NT2/D1 (cell line): Measurements from ENCODE around the gene TMPRSS13.
"Not testable (repeated sequence)": the region's sequence is repeated elsewhere in the genome, so short reads cannot be mapped to it uniquely, and the experiment has no call there.

Experiments
- DNase-seq: peaks from one replicate; pipeline ENCODE4 v3.0.0-alpha.2; 2011; ENCODE audit warnings: low read depth, low spot score
- H3K27me3 ChIP-seq: 2 replicates; pipeline ENCODE4 v1.6.0; 2011; ENCODE audit warnings: mild to moderate bottlenecking; ENCODE audit not compliant: insufficient read length, insufficient read depth
- H3K36me3 ChIP-seq: 2 replicates; pipeline ENCODE4 v1.6.1; 2011; ENCODE audit warnings: mild to moderate bottlenecking, low read length, mixed read lengths; ENCODE audit not compliant: insufficient read depth, insufficient read length
- H3K4me1 ChIP-seq: 2 replicates; pipeline ENCODE4 v1.5.1; 2011; ENCODE audit not compliant: insufficient read depth, insufficient read length
- H3K4me3 ChIP-seq: 2 replicates; pipeline ENCODE4 v1.5.1; 2011; ENCODE audit warnings: low read depth; ENCODE audit not compliant: insufficient read length
- H3K9ac ChIP-seq: 2 replicates; pipeline ENCODE4 v1.6.0; 2011; ENCODE audit warnings: low read depth; ENCODE audit not compliant: insufficient read length
- H3K9me3 ChIP-seq: 2 replicates; pipeline ENCODE4 v1.5.1; 2011; ENCODE audit warnings: mild to moderate bottlenecking, low read length; ENCODE audit not compliant: insufficient read depth
- SUZ12 ChIP-seq: IDR thresholded peaks from 2 replicates; pipeline ENCODE4 v1.6.1; 2011; ENCODE audit not compliant: insufficient read length, insufficient read depth; ENCODE audit errors: extremely low read depth
- YY1 ChIP-seq: IDR thresholded peaks from 2 replicates; pipeline ENCODE4 v1.6.1; 2011; ENCODE audit not compliant: insufficient read length, insufficient read depth
- ZNF274 ChIP-seq: IDR thresholded peaks from 2 replicates; pipeline ENCODE4 v1.6.1; 2011; ENCODE audit warnings: mild to moderate bottlenecking, low read depth, low read length

Gene TMPRSS13

DNA sequence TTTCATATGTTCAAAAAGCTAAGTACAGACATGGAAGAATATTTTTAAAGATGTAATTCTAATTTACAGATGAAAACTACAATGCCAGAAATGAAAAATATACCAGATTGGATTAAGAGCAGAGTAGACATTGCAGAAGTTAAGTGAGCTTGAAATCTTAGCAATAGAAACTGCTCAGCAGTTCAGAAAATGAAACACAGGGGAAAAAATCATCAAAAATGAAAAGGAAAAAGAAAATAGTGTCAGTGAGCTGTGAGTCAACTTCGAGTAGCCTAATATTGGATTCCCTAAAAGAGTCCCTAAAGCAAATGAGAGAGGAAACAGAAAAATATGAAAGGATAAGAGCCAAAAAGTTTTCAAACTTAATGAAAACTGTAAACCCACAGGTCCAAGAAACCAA, 31.2 kb upstream of the TMPRSS13 start:
- H3K27me3 ChIP-seq = no peaks in the 10 kb centered on the region
- TF ChIP-seq ZNF274 (no peak), SUZ12 (no peak), YY1 (no peak)
- no peaks in the 10 kb centered on the region for H3K36me3 ChIP-seq
- H3K9me3 ChIP-seq = no peaks in the 10 kb centered on the region
- H3K9ac ChIP-seq = no peak overlapping the region
- DNase-seq = no peak
- H3K4me1 ChIP-seq = no peaks in the 10 kb centered on the region
- H3K4me3 ChIP-seq = no peak overlapping the region

GRCh38 chr11:117959438-117960149, 30.4 kb upstream of the TMPRSS13 start:
- no peaks in the 10 kb centered on the region for H3K36me3 ChIP-seq
- DNase-seq = no peak
- no peaks in the 10 kb centered on the region for H3K4me1 ChIP-seq
- no peaks in the 10 kb centered on the region for H3K27me3 ChIP-seq
- no peak for TF ChIP-seq YY1
- H3K9ac ChIP-seq = no peak overlapping the region
- no peak overlapping the region for H3K4me3 ChIP-seq
- no peaks in the 10 kb centered on the region for H3K9me3 ChIP-seq

GRCh38 chr11:117958949-117959348, 29.7 kb upstream of the TMPRSS13 start:
- H3K36me3 ChIP-seq = no peaks in the 10 kb centered on the region
- H3K9ac ChIP-seq = no peak overlapping the region
- TF ChIP-seq SUZ12 (no peak), YY1 (no peak), ZNF274 (no peak)
- H3K9me3 ChIP-seq = no peaks in the 10 kb centered on the region
- H3K4me1 ChIP-seq = no peaks in the 10 kb centered on the region
- no peaks in the 10 kb centered on the region for H3K27me3 ChIP-seq
- no peak for DNase-seq
- no peak overlapping the region for H3K4me3 ChIP-seq

DNA sequence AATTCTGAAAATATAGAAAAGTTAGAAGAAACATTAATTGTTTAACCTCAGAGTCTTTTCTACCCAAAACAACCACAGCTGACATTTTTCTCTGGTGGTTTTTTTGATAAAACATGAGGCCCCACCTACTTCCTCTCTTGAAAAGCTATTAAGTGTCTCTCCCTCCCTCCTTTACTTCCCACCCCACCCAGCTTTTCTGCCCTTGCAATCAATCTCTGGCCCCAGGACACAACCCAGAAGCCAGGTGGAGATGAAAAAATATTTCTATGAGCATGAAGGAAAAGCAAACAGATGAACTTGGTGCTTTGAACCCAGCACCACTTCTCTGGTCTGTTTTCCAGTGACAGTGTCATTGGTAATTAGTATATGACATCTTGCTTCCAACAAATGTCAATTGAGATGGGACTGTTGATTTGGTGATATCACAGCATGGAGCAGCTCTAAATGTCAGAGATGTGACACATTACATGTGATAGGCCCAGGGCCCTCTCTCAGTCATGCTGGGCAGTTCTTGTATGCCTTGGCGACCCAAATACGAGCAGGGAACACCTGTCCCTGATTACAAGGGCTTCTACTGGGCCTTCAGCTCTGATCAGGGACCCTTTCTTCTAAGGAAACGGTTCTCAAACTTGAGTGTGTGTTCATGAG, 23.9 kb upstream of the TMPRSS13 start:
- no peaks in the 10 kb centered on the region for H3K27me3 ChIP-seq
- no peak for TF ChIP-seq YY1
- no peak for TF ChIP-seq SUZ12
- no peak for TF ChIP-seq ZNF274
- H3K9me3 ChIP-seq = no peaks in the 10 kb centered on the region
- H3K4me3 ChIP-seq = no peak overlapping the region
- H3K4me1 ChIP-seq = no peaks in the 10 kb centered on the region
- H3K36me3 ChIP-seq = no peaks in the 10 kb centered on the region
- no peak for DNase-seq
- H3K9ac ChIP-seq = no peak overlapping the region

DNA sequence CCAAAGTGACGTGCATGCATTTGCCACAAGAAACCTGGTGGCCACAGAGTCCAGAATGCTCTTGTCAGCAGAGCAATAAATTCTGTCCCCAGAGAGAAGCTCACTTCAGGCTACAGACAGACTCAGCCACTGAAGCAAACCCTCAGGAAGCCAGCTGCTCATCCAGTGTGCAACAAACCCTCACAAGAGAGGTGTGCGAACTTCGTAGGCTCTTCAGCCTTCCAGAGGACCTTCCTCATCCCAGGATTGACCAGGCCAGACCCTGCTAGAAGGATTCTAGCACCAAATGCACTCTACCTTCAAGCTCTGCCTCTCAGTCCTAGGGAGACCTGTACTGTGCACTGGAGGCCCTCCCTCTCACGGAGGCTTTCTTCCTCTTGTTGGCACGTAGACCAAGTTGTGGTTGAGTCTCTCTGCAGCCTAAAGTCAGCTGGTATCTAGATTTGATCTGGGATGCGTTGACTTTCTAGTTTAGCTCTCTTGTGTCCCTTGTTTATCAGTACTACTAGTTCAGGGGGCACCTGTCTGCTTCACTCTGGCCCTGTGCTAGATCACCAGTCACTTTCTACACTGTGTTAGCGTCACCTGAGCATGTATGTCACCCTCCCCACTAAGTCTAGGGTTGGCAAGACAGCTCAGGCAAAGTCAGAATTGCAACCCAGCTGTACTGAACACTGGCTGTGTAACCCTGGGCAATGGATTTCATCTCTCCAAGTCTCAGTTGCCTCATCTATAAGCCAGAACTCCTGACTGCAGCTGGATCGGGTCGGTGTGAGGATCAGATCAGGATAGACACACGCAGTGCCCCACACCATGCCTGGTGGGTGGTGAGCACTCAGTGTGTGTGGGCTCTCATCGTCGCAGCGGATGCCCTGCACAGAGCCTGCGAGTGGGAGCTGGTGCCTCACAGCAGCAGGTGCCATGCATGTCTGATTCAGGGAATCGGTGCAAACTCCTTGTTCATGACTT, 22.1 kb upstream of the TMPRSS13 start:
- no peaks in the 10 kb centered on the region for H3K36me3 ChIP-seq
- no peak for DNase-seq
- H3K27me3 ChIP-seq = no peaks in the 10 kb centered on the region
- no peak overlapping the region for H3K9ac ChIP-seq
- H3K4me1 ChIP-seq = no peaks in the 10 kb centered on the region
- TF ChIP-seq SUZ12 (no peak), ZNF274 (no peak), YY1 (no peak)
- no peaks in the 10 kb centered on the region for H3K9me3 ChIP-seq
- H3K4me3 ChIP-seq = no peak overlapping the region

DNA sequence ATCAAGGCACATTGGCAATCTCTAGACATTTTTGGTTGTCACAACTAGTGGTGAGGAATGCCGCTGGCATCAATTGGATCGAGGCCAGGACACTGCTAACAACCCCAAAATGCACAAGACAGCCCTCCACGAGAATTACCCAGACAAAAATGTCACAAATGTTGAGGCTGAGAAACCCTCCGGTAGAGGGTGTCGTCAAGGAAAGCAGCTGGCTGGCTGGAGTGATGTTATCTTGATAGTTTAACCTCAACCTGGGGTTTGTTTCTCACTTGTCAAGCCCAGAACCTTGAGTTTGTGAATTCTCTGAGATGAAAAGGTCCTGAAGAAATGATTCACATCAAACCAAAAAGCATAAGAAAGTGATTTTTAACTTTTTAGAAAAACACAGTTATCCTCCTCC, 21.1 kb upstream of the TMPRSS13 start:
- Histone ChIP-seq H3K4me3 (no peak overlapping the region), H3K4me1 (no peaks in the 10 kb centered on the region), H3K9ac (no peak overlapping the region), H3K27me3 (no peaks in the 10 kb centered on the region), H3K9me3 (no peaks in the 10 kb centered on the region), H3K36me3 (no peaks in the 10 kb centered on the region)
- TF ChIP-seq SUZ12 (no peak), ZNF274 (no peak), YY1 (no peak)
- DNase-seq = no peak

DNA sequence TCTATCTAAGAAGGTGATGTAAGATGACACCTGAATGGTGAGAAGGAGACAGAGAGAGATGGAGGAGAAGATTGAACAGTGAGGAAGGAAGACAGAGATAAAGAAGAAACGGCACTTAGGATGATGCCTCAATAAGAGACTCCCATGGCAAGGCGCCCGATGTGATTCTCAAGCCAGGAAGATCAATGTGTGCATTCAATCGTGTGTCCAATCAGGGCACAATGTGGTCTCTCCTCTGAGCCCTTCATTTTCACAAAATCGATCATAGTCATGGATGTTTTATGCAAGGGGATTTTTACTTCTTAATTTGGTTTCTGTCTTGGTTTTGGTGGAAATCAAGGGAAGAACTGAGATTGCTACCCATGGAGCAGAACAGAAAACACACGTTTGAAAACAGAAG, 19.9 kb upstream of the TMPRSS13 start:
- no peak overlapping the region for H3K4me3 ChIP-seq
- H3K4me1 ChIP-seq = no peaks in the 10 kb centered on the region
- H3K9ac ChIP-seq = no peak overlapping the region
- no peaks in the 10 kb centered on the region for H3K36me3 ChIP-seq
- TF ChIP-seq YY1 (no peak), SUZ12 (no peak), ZNF274 (no peak)
- H3K27me3 ChIP-seq = no peaks in the 10 kb centered on the region
- H3K9me3 ChIP-seq = no peaks in the 10 kb centered on the region
- DNase-seq = no peak

DNA sequence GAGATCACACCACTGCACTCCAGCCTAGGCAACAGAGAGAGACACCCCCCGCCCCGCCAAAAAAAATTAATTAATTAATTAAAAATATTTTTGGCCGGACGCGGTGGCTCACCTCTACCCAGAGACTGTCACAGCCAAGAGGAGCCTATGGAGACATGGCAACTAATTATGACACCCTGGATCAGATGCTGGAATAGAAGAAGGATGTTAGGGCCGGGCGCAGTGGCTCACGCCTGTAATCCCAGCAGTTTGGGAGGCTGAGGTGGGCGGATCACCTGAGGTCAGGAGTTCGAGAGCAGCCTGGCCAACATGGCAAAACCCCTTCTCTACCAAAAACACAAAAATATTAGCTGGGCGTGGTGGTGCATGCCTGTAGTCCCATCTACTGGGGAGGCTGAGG, 19.3 kb upstream of the TMPRSS13 start:
- not testable (repeated sequence) for H3K36me3 ChIP-seq, H3K4me1 ChIP-seq, H3K27me3 ChIP-seq, H3K4me3 ChIP-seq, H3K9me3 ChIP-seq, DNase-seq, H3K9ac ChIP-seq

DNA sequence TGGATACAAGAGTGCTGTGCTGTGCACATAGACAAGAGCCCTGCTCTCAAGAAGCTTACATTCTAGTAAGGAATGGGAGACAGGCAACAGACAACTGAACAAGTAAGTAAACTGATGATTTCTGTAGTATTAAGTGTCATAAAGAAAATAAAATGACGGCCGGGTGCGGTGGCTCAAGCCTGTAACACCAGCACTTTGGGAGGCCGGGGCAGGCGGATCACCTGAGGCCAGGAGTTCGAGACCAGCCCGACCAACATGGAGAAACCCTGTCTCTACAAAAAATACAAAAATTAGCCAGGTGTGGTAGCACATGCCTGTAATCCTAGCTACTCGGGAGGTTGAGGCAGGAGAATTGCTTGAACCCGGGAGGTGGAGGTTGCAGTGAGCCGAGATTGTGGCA, 18.5 kb upstream of the TMPRSS13 start:
- not testable (repeated sequence) for H3K36me3 ChIP-seq, H3K4me1 ChIP-seq, DNase-seq, H3K27me3 ChIP-seq, H3K4me3 ChIP-seq, H3K9me3 ChIP-seq, H3K9ac ChIP-seq
